ENCODE measurements around the gene ZNF2.

DNA sequence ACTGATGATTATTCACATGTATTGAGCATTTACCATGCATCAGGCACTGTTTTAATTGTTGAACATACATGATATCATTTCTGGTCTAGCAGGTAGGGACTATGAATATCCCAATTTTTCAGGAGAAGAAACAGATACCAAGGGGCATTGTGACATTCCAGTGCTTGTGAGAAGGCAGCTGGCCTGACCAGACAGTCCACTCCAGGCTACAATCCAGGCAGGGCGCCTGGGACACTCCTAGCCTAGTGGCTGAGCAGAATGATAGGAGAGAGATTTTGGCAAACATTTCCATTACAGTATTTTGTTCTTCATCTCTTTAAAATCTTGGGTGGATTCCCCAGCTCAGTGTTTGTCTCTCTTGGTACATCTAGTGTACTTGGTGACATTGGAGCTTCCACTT is 66.6 kb downstream of the ZNF2 start:
- TF ChIP-seq, protein P1, sequence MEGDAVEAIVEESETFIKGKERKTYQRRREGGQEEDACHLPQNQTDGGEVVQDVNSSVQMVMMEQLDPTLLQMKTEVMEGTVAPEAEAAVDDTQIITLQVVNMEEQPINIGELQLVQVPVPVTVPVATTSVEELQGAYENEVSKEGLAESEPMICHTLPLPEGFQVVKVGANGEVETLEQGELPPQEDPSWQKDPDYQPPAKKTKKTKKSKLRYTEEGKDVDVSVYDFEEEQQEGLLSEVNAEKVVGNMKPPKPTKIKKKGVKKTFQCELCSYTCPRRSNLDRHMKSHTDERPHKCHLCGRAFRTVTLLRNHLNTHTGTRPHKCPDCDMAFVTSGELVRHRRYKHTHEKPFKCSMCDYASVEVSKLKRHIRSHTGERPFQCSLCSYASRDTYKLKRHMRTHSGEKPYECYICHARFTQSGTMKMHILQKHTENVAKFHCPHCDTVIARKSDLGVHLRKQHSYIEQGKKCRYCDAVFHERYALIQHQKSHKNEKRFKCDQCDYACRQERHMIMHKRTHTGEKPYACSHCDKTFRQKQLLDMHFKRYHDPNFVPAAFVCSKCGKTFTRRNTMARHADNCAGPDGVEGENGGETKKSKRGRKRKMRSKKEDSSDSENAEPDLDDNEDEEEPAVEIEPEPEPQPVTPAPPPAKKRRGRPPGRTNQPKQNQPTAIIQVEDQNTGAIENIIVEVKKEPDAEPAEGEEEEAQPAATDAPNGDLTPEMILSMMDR (IDR thresholded peaks at IDR 0.05) = no peak
- TF ChIP-seq POLR2A (IDR thresholded peaks at IDR 0.05) = no peak

All from uterus (tissue), 2 donors.